ENCODE data around the gene LMF1.

Gene LMF1

DNA sequence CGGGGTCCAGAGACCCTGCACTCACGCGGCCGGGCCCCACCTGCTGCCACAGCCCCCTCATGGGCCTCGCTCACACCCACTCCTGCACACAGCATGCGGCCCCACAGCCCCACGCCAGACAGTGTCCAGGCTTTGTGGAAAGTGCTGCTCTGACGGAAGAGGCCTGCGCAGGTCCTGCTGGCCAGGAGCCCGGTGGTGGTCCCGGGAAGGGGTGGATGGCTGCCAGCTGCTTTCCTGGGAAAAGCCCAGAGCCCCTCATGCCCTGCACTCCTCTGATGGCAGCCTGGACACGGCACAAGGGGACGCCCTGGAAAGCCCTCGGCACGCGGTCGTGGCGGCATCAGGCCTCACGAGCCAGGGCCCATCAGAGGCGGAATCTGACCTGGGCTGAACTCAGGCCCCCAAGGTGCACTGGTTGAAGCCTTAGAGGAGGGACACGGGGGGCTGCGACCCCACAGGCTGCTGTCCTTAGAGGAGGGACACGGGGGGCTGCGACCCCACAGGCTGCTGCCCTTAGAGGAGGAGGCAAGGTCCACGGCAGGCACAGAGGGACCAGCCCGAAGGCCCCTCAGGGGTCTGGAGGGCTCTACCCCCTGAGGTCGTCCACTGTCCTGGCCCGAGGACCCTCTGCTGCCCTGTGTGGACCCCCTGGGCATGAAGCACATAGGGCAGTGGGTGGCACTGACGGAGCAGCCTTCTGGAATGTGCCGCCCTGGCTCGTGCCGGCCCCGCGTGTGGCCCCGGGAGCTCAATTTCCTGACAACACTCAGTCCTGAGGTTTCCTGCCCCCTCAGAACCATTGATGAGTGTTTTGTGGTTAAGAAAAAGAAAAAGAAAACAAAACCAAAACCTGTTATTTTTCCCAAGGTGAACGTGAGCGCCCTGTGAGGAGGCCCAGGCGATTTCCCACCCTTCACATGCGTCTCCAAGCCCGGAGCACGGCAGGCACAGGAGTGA is 32.9 kb upstream of the LMF1 start:
- H3K27ac ChIP-seq (ENCODE audit: low read depth, low read length), result no peak overlapping the region
- peaks cover 9 to 38% (median 28%) of the 10 kb centered on the region in 5 donors for H3K27me3 ChIP-seq (ENCODE audit: control insufficient read depth in 5 of 5, insufficient read depth in 4 of 5, low read length in 5 of 5)
- H3K36me3 ChIP-seq (ENCODE audit: control insufficient read depth in 5 of 5, insufficient read depth in 5 of 5, low read length in 5 of 5), result no peaks in the 10 kb centered on the region

DNA sequence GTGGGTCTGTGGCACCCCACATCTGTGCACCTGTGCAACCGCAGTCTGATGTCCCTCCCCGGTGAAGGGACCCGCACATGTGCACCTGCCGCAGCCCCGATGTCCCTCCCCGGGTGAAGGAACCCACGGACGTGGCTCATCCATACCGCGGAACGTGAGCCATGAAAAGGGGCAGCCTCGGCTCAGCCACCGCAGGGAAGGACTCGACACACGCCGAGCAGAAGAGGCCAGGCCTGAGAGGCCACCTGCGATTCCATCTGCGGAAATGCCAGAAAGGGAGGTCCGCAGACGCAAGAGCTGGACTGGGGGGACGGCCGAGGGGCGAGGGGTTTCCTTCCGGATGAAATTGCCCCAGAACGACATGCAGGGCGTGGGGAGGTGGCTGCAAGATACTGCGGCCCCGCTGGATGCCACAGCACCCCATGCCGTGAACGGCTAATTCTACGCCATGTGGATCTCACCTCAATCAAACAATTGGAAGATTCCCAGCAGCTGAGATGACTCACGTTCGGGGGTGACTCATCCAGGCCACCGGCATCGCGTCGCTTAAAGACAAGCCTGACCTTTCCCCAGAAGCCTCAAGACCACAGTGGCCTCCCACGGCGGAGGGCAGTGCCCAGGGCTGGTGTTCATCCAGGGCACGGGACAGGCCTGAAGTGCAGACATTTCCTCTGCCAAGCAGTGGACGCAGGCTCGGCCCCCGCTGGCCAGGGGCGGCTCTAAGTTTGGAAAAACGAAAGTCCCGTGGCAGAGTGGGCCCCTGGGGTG is 31.8 kb upstream of the LMF1 start:
- Histone ChIP-seq H3K4me1 (ENCODE audit: control insufficient read depth in 5 of 5, insufficient read depth in 5 of 5, low read length in 5 of 5) (peaks cover 0 to 19% (median 8%) of the 10 kb centered on the region in 5 donors), H3K36me3 (ENCODE audit: control insufficient read depth in 5 of 5, insufficient read depth in 5 of 5, low read length in 5 of 5) (no peaks in the 10 kb centered on the region), H3K27me3 (ENCODE audit: control insufficient read depth in 5 of 5, insufficient read depth in 4 of 5, low read length in 5 of 5) (peaks cover 1 to 38% (median 25%) of the 10 kb centered on the region in 5 donors), H3K9ac (ENCODE audit: low read length in 5 of 5) (no peak overlapping the region), H3K4me3 (ENCODE audit: low read depth in 1 of 5, low read length in 5 of 5) (no peak overlapping the region), H3K9me3 (ENCODE audit: control insufficient read depth in 5 of 5, low read length in 5 of 5) (no peaks in the 10 kb centered on the region), H3K27ac (ENCODE audit: low read depth, low read length) (no peak overlapping the region)

More for the DNA sequence above, 32.9 kb upstream of the LMF1 start:
- Histone ChIP-seq H3K4me3 (ENCODE audit: low read depth in 1 of 5, low read length in 5 of 5) (no peak overlapping the region), H3K9ac (ENCODE audit: low read length in 5 of 5) (no peak overlapping the region), H3K9me3 (ENCODE audit: control insufficient read depth in 5 of 5, low read length in 5 of 5) (no peaks in the 10 kb centered on the region), H3K4me1 (ENCODE audit: control insufficient read depth in 5 of 5, insufficient read depth in 5 of 5, low read length in 5 of 5) (peaks cover 0 to 13% (median 7%) of the 10 kb centered on the region in 5 donors)

DNA sequence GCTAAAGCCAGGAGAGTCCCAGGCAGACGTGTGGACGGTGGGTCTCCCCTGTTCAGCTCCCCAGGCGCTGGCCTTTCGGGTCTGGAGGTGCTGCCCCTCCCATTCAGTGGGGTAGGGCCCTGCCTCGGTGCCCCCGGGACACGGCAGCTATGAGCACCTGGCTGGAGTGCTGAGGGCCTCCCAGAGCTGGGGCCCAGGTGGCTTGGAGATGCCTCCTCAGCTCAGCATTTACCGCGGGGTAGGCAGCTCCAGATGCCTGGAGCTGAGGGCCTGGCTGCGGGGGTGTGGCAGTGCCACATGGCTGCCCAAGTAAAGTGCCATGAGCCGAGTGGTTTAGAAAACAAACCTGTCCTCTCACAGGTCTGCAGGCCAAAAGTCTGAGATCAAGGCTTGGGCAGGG is 30.3 kb upstream of the LMF1 start:
- Histone ChIP-seq H3K36me3 (ENCODE audit: control insufficient read depth in 5 of 5, insufficient read depth in 5 of 5, low read length in 5 of 5) (no peaks in the 10 kb centered on the region), H3K27me3 (ENCODE audit: control insufficient read depth in 5 of 5, insufficient read depth in 4 of 5, low read length in 5 of 5) (peaks cover 0 to 47% (median 35%) of the 10 kb centered on the region in 5 donors), H3K4me1 (ENCODE audit: control insufficient read depth in 5 of 5, insufficient read depth in 5 of 5, low read length in 5 of 5) (peaks cover 0 to 28% (median 8%) of the 10 kb centered on the region in 5 donors), H3K9ac (ENCODE audit: low read length in 5 of 5) (no peak overlapping the region), H3K4me3 (ENCODE audit: low read depth in 1 of 5, low read length in 5 of 5) (no peak overlapping the region), H3K27ac (ENCODE audit: low read depth, low read length) (no peak overlapping the region), H3K9me3 (ENCODE audit: control insufficient read depth in 5 of 5, low read length in 5 of 5) (peaks cover 0 to 6% (median 4%) of the 10 kb centered on the region in 5 donors)

DNA sequence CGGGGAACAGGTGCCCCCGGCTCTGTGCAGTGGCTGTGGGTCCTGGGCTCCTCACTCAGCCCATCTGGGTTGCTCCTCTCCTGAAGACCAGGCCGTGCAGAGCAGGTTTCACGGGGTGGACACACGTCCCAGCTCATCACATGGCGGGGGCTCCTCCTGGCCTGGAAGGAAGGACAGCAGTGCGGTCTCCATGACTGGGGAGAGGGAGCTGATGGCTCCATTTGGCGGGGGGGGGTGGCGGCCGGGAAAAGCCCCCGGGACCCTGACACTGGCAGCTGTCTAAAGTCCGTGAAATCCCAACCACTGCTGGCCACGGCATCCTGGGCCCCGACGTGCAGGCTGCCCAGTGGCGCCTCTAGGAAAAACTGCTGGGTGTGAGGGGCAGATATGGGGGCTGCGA is 29.8 kb upstream of the LMF1 start:
- Histone ChIP-seq H3K36me3 (ENCODE audit: control insufficient read depth in 5 of 5, insufficient read depth in 5 of 5, low read length in 5 of 5) (no peaks in the 10 kb centered on the region), H3K4me1 (ENCODE audit: control insufficient read depth in 5 of 5, insufficient read depth in 5 of 5, low read length in 5 of 5) (peaks cover 0 to 28% (median 8%) of the 10 kb centered on the region in 5 donors), H3K27ac (ENCODE audit: low read depth, low read length) (no peak overlapping the region), H3K27me3 (ENCODE audit: control insufficient read depth in 5 of 5, insufficient read depth in 4 of 5, low read length in 5 of 5) (peaks cover 0 to 51% (median 35%) of the 10 kb centered on the region in 5 donors), H3K4me3 (ENCODE audit: low read depth in 1 of 5, low read length in 5 of 5) (no peak overlapping the region), H3K9me3 (ENCODE audit: control insufficient read depth in 5 of 5, low read length in 5 of 5) (peaks cover 4 to 11% (median 8%) of the 10 kb centered on the region in 5 donors), H3K9ac (ENCODE audit: low read length in 5 of 5) (no peak overlapping the region)

DNA sequence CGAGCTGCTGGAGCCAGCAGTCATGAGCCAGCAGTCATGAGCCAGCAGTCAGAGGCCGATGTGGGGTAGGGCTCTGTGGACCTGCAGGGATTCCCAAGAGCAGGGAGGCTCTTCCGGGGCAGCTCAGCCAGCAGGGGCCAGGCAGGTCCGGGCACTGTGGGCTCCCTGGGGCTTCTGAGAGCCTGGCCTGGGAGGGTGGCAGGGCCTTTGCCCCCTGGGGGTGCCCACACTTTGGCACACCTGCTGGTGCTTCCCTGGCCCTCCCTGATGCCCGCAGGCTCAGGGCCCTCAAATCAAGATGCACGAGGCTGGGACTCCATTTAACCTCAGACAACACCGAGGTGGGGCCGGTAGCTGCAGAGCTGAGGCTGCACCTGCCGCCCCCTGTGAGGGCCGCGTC is 28.9 kb upstream of the LMF1 start:
- Histone ChIP-seq H3K27me3 (ENCODE audit: control insufficient read depth in 5 of 5, insufficient read depth in 4 of 5, low read length in 5 of 5) (peaks cover 0 to 57% (median 35%) of the 10 kb centered on the region in 5 donors), H3K4me3 (ENCODE audit: low read depth in 1 of 5, low read length in 5 of 5) (no peak overlapping the region), H3K9me3 (ENCODE audit: control insufficient read depth in 5 of 5, low read length in 5 of 5) (peaks cover 12 to 20% (median 18%) of the 10 kb centered on the region in 5 donors), H3K9ac (ENCODE audit: low read length in 5 of 5) (no peak overlapping the region), H3K36me3 (ENCODE audit: control insufficient read depth in 5 of 5, insufficient read depth in 5 of 5, low read length in 5 of 5) (no peaks in the 10 kb centered on the region), H3K27ac (ENCODE audit: low read depth, low read length) (no peak overlapping the region), H3K4me1 (ENCODE audit: control insufficient read depth in 5 of 5, insufficient read depth in 5 of 5, low read length in 5 of 5) (peaks cover 0 to 28% (median 8%) of the 10 kb centered on the region in 5 donors)

DNA sequence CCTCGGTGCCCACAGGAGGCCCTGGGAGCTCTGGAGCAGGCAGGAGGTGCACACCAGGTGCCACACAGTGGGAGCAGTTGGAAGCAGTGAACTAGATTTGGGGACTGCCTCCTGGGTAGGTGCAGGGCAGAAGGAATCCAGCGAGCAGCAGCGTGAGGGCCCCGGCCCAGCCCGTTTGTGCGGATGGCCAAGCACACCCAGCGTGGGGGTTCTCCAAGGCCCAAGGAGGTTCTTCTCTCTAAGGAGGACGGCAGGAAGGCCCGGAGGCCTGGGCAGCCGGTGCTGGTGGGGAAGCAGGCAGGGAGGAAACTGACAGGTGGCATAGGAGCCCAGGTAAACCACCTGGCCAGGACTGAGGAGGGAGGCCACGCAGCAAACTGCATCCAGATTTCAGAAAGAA is 27.8 kb upstream of the LMF1 start:
- Histone ChIP-seq H3K9ac (ENCODE audit: low read length in 5 of 5) (no peak overlapping the region), H3K4me1 (ENCODE audit: control insufficient read depth in 5 of 5, insufficient read depth in 5 of 5, low read length in 5 of 5) (peaks cover 0 to 25% (median 8%) of the 10 kb centered on the region in 5 donors), H3K27me3 (ENCODE audit: control insufficient read depth in 5 of 5, insufficient read depth in 4 of 5, low read length in 5 of 5) (peaks cover 0 to 60% (median 37%) of the 10 kb centered on the region in 5 donors), H3K4me3 (ENCODE audit: low read depth in 1 of 5, low read length in 5 of 5) (no peak overlapping the region), H3K9me3 (ENCODE audit: control insufficient read depth in 5 of 5, low read length in 5 of 5) (peaks cover 15 to 24% (median 22%) of the 10 kb centered on the region in 5 donors), H3K27ac (ENCODE audit: low read depth, low read length) (no peak overlapping the region), H3K36me3 (ENCODE audit: control insufficient read depth in 5 of 5, insufficient read depth in 5 of 5, low read length in 5 of 5) (no peaks in the 10 kb centered on the region)

DNA sequence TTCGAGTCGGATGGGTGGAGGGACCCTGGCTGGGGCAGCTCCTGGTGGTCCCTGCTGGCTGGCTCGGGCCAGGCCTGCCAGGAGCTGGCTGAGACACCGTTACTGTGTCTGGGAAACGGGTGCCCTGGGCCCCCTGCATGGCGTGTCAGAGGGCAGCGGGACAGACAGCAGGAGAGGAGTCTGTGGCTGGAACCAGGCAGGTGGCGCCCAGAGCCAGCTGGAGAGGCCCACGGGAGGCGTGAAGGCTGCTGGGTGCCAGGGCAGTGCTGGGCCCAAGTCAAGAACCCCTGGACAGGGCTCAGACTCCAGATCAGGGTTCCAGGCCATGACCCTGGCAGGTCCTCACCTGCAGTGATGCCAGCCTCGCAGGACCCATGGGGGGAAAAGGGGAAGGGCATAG is 27.4 kb upstream of the LMF1 start:
- Histone ChIP-seq H3K9ac (ENCODE audit: low read length in 5 of 5) (no peak overlapping the region), H3K36me3 (ENCODE audit: control insufficient read depth in 5 of 5, insufficient read depth in 5 of 5, low read length in 5 of 5) (no peaks in the 10 kb centered on the region), H3K4me1 (ENCODE audit: control insufficient read depth in 5 of 5, insufficient read depth in 5 of 5, low read length in 5 of 5) (peaks cover 0 to 21% (median 8%) of the 10 kb centered on the region in 5 donors), H3K27me3 (ENCODE audit: control insufficient read depth in 5 of 5, insufficient read depth in 4 of 5, low read length in 5 of 5) (peaks cover 0 to 59% (median 37%) of the 10 kb centered on the region in 5 donors), H3K4me3 (ENCODE audit: low read depth in 1 of 5, low read length in 5 of 5) (peak overlapping the region in 1 of 5 donors; percentile 38), H3K9me3 (ENCODE audit: control insufficient read depth in 5 of 5, low read length in 5 of 5) (peaks cover 15 to 25% (median 22%) of the 10 kb centered on the region in 5 donors), H3K27ac (ENCODE audit: low read depth, low read length) (no peak overlapping the region)

DNA sequence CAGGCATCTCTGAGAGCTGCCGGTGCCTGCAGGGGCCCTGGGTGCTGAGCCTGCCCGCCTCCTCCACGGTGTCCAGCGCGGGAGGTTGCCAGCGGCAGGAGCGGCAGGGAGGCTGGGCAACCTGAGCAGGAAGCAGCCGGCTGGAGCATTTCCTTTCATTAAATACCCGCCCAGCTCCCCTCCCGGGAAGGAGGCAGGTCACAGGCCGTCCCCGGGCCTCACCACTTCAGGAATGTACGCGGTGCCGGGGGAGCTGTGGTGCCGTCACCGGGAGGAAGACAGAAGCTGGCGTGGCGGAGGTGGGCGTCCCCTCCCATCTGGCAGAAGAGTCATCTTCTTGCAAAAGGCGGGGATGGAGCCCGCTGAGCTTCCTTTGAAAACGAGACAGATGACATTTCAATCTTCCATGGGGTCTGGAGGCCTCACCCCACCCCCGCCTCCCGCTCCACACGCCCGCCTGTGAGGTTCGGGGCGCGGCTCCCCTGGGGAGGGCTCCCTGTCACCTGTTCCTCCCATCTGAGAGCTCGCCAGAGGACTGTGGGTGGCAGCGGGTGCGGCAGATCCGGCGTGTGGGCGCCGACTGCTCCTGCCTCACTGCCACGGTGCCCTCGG is 26.8 kb upstream of the LMF1 start:
- Histone ChIP-seq H3K4me3 (ENCODE audit: low read depth in 1 of 5, low read length in 5 of 5) (peak overlapping the region in 3 of 5 donors; percentile 11 to 38 (median 38)), H3K27me3 (ENCODE audit: control insufficient read depth in 5 of 5, insufficient read depth in 4 of 5, low read length in 5 of 5) (peaks cover 0 to 58% (median 37%) of the 10 kb centered on the region in 5 donors), H3K9me3 (ENCODE audit: control insufficient read depth in 5 of 5, low read length in 5 of 5) (peaks cover 15 to 28% (median 22%) of the 10 kb centered on the region in 5 donors), H3K9ac (ENCODE audit: low read length in 5 of 5) (no peak overlapping the region), H3K27ac (ENCODE audit: low read depth, low read length) (no peak overlapping the region), H3K4me1 (ENCODE audit: control insufficient read depth in 5 of 5, insufficient read depth in 5 of 5, low read length in 5 of 5) (peaks cover 0 to 15% (median 2%) of the 10 kb centered on the region in 5 donors), H3K36me3 (ENCODE audit: control insufficient read depth in 5 of 5, insufficient read depth in 5 of 5, low read length in 5 of 5) (no peaks in the 10 kb centered on the region)

DNA sequence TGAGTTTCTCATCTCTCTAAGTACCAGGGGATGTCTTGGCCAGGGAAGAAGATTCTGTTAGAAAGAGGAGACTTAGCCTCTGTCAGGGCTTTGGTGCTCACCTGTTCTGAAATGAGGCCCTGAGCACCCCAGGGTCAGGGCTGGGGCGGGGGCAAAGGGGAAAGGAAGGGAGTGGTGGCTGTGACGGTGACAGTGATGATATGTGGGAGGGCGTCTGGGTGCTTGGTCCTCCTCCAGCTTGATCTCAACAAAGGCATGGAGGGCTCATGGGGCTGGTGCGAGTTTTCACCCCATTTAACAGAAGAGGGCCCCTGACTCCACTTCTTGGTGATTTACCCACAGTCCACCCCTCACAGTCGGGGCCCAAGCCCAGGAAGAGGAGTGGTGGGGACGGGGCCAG is 25.9 kb upstream of the LMF1 start:
- Histone ChIP-seq H3K4me3 (ENCODE audit: low read depth in 1 of 5, low read length in 5 of 5) (peak overlapping the region in 1 of 5 donors; percentile 38), H3K27ac (ENCODE audit: low read depth, low read length) (no peak overlapping the region), H3K27me3 (ENCODE audit: control insufficient read depth in 5 of 5, insufficient read depth in 4 of 5, low read length in 5 of 5) (peaks cover 0 to 55% (median 40%) of the 10 kb centered on the region in 5 donors), H3K36me3 (ENCODE audit: control insufficient read depth in 5 of 5, insufficient read depth in 5 of 5, low read length in 5 of 5) (no peaks in the 10 kb centered on the region), H3K4me1 (ENCODE audit: control insufficient read depth in 5 of 5, insufficient read depth in 5 of 5, low read length in 5 of 5) (peaks cover 0 to 15% (median 0%) of the 10 kb centered on the region in 5 donors), H3K9ac (ENCODE audit: low read length in 5 of 5) (no peak overlapping the region), H3K9me3 (ENCODE audit: control insufficient read depth in 5 of 5, low read length in 5 of 5) (peaks cover 15 to 28% (median 22%) of the 10 kb centered on the region in 5 donors)

All from subcutaneous abdominal adipose tissue (tissue), 5 donors.